NCI-H1105 (cell line): ENCODE measurements around the gene ERCC6L.

Experiments used
- DNase-seq: peaks from one replicate; lab custom pipeline; 2025; lab: John Stamatoyannopoulos, UW

Gene ERCC6L

DNA sequence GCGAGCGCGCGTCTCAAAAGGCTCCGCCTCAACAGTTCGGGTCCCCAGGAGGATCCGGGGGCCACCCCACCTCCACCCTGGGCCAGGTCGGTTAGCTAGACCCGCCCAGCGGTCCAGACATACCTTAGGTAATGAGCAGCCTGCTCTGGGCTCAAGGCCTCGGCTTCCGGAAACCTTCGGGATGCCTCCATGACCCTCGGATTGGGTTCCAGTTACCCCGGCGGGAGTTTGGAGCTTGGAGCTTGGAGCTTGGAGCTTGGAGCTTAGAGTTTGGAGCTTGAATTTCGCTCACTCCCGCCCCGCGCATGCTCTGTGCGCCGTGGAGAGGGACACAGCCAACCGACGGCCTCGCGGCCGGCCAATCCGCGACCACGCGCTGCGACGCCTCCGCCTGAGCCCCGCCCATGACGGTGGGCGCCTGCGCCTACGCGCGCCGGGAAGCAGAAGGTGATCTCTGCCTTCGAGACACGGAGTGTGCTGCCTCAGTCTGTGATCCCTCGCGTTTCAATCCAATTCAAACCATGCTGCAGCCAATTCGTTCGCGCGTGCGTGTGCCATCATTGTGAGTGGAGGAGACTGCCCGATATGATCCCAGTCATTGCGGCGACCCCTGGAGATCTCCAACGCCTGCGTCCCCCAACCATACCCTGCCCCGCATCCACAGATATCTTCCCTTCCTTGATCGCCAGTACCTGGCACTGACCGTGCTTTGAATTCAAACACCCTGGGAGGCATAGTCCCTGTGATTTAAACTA is at the start of gene ERCC6L:
Gene ERCC6L (minus strand): TSS at position 307 of the 755 bp plus-strand sequence. CDS start 116 bp downstream, at position 191.
- DNase-seq: peak; percentile 55

DNA sequence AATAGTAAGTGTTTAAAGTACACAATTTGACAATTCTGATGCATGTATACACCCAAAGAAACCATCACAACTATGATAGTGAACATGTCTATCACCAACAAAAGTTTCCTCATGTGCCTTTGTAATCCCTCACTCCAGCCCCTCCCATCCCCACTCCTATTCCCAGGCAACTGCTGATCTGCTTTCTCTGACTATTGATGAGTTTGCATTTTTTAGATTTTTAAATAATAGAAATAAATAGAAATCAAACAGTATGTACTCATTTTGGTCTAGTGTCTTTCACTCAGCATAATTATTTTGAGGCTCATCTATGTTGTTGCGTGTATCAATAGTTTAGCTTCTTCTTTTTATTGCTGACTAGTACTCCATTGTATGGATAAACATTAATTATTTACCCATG is 43.5 kb upstream of the ERCC6L start:
- DNase-seq: no peak

DNA sequence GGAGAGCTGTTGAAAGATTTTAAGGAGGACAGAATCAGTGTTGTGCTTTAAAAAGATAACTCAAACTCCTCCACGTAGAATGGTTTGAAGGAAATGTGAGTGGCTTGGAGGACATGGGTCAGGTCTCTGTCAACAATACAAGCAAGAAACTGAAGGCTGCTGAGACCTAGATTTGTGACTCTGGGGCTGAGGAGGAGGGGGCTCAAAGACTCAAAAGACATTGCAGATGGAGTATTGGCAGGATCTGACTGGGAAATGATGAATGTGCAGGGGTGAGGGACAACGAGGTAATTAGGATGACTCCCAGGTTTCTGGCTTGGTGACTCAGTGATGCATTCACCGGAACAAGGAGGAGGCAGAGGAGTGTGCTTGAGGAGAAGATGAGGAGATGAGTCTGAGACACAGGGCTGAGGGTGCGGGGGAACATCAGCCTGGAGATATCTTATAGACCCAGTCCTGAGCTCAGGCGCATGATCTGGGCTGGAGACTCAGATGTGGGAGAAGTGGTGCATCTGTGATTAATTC is 41.6 kb upstream of the ERCC6L start:
- DNase-seq: no peak

- no peak for DNase-seq
These were observed 37.7 kb upstream of the ERCC6L start for GRCh38 chrX:72276478-72276953.

GRCh38 chrX:72274526-72274925 is 35.7 kb upstream of the ERCC6L start:
- DNase-seq: no peak

DNA sequence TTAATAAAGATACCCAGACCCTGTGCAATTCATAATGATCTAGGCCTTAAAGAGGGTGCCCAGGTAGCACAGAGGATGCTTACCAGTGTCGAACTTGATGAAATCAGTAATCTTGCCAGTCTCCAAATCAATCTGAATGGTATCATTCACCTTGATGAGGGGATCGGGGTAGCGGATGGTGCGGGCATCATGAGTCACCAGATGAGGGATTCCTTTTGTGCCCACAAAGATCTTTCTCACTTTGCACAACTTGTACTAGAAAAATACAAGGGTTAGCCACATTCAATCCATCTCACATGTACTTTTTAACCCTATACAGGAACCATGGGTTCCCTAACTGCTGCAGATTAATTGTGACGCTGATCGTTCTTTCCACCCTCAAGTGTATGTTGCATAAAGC is 34.9 kb upstream of the ERCC6L start:
- no peak for DNase-seq

DNA sequence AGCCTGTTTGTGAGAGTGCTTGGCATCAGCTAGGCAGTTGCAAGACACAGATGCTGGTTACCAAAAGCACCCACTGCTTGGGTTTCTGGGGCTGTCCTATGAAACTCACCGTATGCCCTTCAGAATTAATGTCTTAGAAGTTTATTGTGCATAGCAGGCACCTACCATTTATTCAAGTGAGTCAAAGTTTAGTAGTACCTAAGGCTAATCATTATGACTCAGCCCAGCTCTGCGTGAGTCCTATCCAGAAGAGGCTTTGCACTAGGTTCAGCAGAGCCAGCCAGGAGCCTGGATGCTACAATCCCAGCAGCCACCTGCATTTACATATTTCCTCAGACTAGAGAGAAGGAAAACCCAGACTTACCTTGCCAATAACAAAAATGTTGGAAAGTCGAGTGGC is 34.0 kb upstream of the ERCC6L start:
- DNase-seq: no peak

GRCh38 chrX:72271812-72272211 is 33.0 kb upstream of the ERCC6L start:
- no peak for DNase-seq

GRCh38 chrX:72271091-72271788 is 32.4 kb upstream of the ERCC6L start:
- no peak for DNase-seq

GRCh38 chrX:72270316-72270866 is 31.6 kb upstream of the ERCC6L start:
- DNase-seq: no peak

GRCh38 chrX:72269671-72270251 is 30.9 kb upstream of the ERCC6L start:
- no peak for DNase-seq

DNA sequence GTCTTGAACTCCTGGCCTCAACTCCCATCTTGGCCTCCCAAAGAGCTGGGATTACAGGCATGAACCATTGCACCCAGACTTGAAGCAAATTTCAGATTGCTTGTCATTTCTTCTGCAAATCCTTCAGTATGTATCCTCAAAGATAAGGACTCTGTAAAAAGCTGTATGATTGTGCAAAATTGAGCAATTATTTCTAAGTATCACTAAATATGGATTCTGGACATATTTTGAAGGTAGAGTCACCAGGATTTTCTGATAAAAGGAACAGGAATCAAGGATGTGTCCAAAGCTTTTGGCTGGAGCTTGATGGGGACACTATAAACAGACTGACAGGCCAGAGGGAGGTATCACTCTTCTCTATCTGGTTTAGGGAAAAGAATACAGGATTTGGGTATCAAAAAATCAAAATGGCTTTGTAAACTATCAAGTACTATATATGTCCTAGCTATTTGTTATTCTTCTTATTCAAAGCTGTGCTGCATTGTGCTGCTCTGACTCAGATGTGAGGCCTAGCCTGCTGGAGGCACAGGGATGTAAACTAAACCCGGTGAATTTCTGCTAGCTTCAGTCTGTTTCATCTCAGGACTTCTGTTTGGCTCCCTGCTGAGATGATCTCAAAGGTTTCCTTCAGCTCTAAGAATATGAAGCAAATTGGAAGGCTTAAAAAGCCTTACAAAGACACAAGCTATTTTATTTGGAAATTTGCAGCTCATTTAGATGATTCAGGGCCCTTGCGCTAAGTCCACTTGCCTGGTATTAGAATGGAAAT is 30.0 kb upstream of the ERCC6L start:
- no peak for DNase-seq

DNA sequence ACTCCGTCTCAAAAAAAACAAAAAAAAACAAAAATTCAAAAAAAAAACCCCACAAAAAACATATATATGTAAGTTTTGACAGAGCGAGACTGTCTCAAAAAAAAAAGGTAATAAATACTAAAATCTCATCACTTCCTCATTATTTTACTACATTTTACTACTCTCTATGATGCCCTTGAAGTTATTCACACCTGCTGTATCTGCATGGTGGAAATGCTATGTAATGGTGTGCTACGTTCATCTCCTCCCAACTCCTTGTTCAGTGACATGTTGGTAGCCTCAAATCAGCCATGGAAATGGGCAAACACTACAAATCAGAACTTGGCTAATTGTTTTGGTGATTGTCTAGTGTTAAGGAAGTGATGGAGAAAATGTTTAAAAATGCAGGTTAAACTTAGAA is 26.4 kb upstream of the ERCC6L start:
- no peak for DNase-seq

GRCh38 chrX:72262077-72262476 is 23.2 kb upstream of the ERCC6L start:
- DNase-seq: no peak

GRCh38 chrX:72260448-72260847 is 21.6 kb upstream of the ERCC6L start:
- DNase-seq: no peak

GRCh38 chrX:72258174-72258573 is 19.3 kb upstream of the ERCC6L start:
- no peak for DNase-seq

DNA sequence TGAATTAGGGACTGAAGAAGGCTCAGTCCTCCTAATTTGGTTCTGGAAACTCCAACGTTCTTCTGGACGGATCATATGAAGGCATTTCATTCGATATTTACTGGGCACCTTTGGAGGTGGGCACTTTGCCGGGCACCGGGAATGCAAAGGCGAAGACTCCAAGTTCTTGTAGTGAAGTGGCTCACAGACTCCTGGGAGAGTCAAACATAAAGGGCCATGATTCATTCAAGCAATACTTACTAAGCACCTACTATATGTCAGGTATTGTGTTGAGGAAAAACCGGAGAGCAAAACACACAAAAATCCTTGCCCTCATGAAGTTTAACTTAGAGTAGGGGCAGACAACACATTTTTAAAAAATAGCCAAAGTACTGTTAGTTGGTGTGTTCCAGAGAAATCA is 17.0 kb upstream of the ERCC6L start:
- no peak for DNase-seq

DNA sequence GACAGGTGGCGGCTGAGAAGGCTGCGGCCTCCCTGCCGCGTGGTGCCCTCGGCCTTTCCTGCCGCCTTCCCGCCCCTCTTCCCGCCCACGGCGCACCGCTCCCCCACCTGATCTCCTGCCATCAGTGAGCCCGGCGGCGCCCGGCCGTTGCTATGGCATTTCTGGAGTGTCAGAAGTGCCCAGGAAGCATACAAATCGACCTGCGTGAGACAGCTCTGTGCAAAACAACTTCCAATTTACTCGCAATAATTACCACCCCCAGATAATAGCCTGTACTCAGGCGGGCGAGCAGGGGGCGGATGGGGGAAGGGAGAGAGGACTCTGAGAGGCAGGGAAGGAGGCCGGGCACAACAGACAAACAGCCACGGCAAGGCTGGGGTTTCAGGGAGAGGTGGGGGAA is 16.6 kb upstream of the ERCC6L start:
- peak; percentile 80 for DNase-seq

DNA sequence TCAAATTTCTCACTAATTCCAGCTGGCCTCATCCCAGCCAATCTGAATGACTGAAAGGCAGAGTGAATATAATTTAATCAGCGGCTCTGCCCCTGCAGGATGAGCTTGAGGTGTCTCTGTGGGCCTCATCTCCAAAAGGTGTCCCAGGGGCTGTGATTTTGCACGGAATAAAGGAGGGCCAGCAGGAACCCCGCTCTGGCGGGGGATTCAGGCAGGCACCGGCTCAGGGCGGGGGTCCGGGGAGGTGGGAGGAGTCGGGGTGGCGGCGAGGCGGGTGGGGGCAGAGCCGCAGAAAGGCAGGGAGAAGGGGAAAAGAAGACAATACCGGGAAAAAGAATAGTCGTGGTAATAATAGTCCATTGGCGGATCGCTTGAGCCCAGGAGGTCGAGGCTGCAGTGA is 16.0 kb upstream of the ERCC6L start:
- DNase-seq: no peak

DNA sequence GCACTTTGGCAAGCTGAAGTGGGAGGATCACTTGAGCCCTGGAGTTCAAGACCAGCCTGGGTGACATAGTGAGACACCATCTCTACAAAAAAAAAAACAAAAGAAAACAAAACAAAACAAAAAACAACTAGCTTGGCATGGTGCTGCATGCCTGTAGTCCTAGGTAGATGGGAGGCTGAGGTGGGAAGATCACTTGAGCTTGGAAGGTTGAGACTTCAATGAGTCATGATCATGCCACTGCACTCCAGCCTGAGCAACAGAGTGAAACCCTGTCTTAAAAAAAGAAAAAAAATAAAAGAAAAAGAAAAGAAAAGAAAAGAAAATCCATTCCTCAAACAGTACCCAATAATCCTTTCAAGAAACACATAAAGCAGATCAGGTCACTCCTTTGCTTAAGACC is 14.9 kb upstream of the ERCC6L start:
- no peak for DNase-seq

DNA sequence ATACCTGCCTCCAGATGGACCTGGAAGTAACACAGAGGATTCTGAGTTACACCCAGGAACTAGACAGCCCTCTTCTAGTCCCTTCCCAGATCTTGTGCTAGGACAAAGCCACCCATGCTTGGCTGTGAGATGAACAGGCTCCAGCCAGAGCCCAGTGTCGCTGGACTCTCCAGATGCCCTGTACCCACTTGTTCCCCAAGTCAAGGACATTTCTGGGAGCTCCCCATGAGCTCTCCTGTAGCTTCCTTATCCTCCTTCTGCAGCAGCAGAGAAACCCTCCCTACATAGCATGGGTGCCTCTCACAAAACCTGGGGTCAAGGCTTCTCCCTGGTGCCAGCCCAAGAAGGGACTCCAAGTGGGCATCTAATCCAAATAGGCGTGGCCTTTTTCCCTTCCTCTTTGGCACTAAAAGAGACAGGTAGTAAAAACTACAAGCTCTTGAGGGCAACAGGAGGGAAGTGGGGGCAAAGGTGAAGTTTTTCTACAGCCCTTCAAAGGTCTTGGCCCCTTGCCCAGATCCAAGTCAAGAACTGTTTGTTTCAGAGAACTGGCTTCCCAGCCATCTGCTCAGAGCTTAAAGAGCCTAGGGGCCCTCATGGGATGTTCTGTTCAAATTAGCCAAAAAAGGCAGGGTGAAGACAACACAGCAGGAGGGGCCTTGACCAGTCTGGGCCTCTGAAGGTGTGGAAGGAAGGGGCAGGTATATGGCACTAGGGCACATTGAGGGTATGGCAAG is 8.5 kb upstream of the ERCC6L start:
- DNase-seq: peak; percentile 60
